Tibial nerve (tissue), 4 donors: ENCODE data around the gene MFAP5. TPM values are rescaled to one million over a fixed set of nuclear protein-coding genes. Genes with fewer than 3 reads are reported as not detected.

Experiments used
- DNase-seq, 2 donors: peaks; one replicate each; pipeline ENCODE4 v3.0.0-alpha.2; 2019; ENCODE audit warnings: low spot score in 2 of 2
- H3K27ac ChIP-seq, 4 donors: fragments of 200-600 bp; sonication (generic) in 3 of 4; one replicate each; pipeline ENCODE4 v1.5.1; 2017 to 2019; ENCODE audit warnings: mild to moderate bottlenecking in 1 of 4
- H3K27me3 ChIP-seq, 2 donors: fragments of 200-600 bp; sonication (generic) in 1 of 2; one replicate each; pipeline versions ENCODE4 v1.5.1 to v1.6.0; 2017 to 2019
- H3K36me3 ChIP-seq, 3 donors: fragments of 200-600 bp; sonication (generic); one replicate each; pipeline ENCODE4 v1.5.1; 2018 to 2019
- H3K4me1 ChIP-seq, 4 donors: fragments of 200-600 bp; sonication (generic) in 3 of 4; one replicate each; pipeline ENCODE4 v1.5.1; 2017 to 2019
- H3K4me3 ChIP-seq, 4 donors: fragments of 200-600 bp; sonication (generic) in 3 of 4; one replicate each; pipeline ENCODE4 v1.5.1; 2017 to 2019; ENCODE audit warnings: mild to moderate bottlenecking in 1 of 4, moderate library complexity in 1 of 4
- H3K9me3 ChIP-seq, 4 donors: fragments of 200-600 bp; sonication (generic) in 3 of 4; one replicate each; pipeline ENCODE4 v1.5.1; 2017 to 2019
- CTCF ChIP-seq, 5 experiments: fragments of 200-600 bp in 3 of 5; fragments of 450-650 bp in 2 of 5; sonication (generic) in 3 of 5; IDR thresholded peaks; one replicate each; pipeline ENCODE4 v1.5.1; 2016 to 2019; ENCODE audit warnings: antibody characterized with exemption in 5 of 5, mild to moderate bottlenecking in 3 of 5, moderate library complexity in 2 of 5
- EP300 ChIP-seq, 2 donors: sonication (generic); formaldehyde crosslinking; IDR thresholded peaks; one replicate each; pipeline ENCODE4 v1.6.1; 2017; ENCODE audit warnings: antibody characterized with exemption in 2 of 2, mild to moderate bottlenecking in 1 of 2
- POLR2A ChIP-seq, 2 donors: fragments of 450-650 bp; IDR thresholded peaks; one replicate each; pipeline ENCODE4 v1.6.1; 2017; ENCODE audit warnings: antibody characterized with exemption in 2 of 2, mild to moderate bottlenecking in 2 of 2, moderate library complexity in 2 of 2
- WGBS, 2 donors: methylation state at CpG; one replicate each; pipeline ENCODE4 v1.1.5; 2018; 5-methylcytosine and 5-hydroxymethylcytosine counted together
- total RNA-seq, 4 donors: library from RNA; depleted of rRNA; stranded (reverse); fragments of >200 nt; gene quantifications; one replicate each; pipeline ENCODE4 v1.1.0, GENCODE V29; 2016

The MFAP5 gene
- 100 to 1,000 TPM; 153 to 895 (median 613) TPM for total RNA-seq

GRCh38 chr12:8662593-8662992, at the start of gene MFAP5:
TSS of gene MFAP5 (minus strand) at chr12:8662826. CDS start at chr12:8662104, 722 bp downstream.
- 65 to 71% methylated on average over 6 of the region's 6 CpGs for WGBS, 2 donors
- H3K36me3 ChIP-seq: no peaks in the 10 kb centered on the region
- DNase-seq: peak in 1 of 2 donors; percentile 45
- TF ChIP-seq EP300 (IDR thresholded peaks at IDR 0.05) (peak in 1 of 2 donors; percentile 83), CTCF (IDR thresholded peaks at IDR 0.05) (no peak), POLR2A (IDR thresholded peaks at IDR 0.05) (peak in 1 of 2 donors; percentile 54)
- H3K27ac ChIP-seq: peak within 1 kb of the TSS; percentile 46 to 92 (median 69)
- peaks cover 0 to 25% (median 3%) of the 10 kb centered on the region in 4 donors for H3K4me1 ChIP-seq
- H3K4me3 ChIP-seq: peak within 1 kb of the TSS in 3 of 4 donors; percentile 20 to 49 (median 37)
- H3K27me3 ChIP-seq: no peaks in the 10 kb centered on the region
- no peaks in the 10 kb centered on the region for H3K9me3 ChIP-seq

- peak overlapping the region; percentile 24 to 79 (median 70) for H3K27ac ChIP-seq
- no peaks in the 10 kb centered on the region for H3K9me3 ChIP-seq
- TF ChIP-seq POLR2A (IDR thresholded peaks at IDR 0.05) (no peak), CTCF (IDR thresholded peaks at IDR 0.05) (no peak), EP300 (IDR thresholded peaks at IDR 0.05) (peak in 1 of 2 donors; percentile 10)
- H3K4me3 ChIP-seq: peak overlapping the region; percentile 10 to 44 (median 28)
- peaks cover 0 to 57% (median 14%) of the 10 kb centered on the region in 4 donors for H3K4me1 ChIP-seq
- H3K27me3 ChIP-seq: no peaks in the 10 kb centered on the region
- H3K36me3 ChIP-seq: peaks cover 0 to 8% (median 0%) of the 10 kb centered on the region in 3 donors
- DNase-seq: no peak
- 41 to 57% methylated on average over 6 of the region's 6 CpGs for WGBS, 2 donors
These were observed 46.7 kb upstream of the MFAP5 start for GRCh38 chr12:8709124-8709830.

GRCh38 chr12:8702159-8702558, 39.5 kb upstream of the MFAP5 start:
- 68 to 77% methylated on average over 4 of the region's 4 CpGs for WGBS, 2 donors
- Histone ChIP-seq H3K4me3 (no peak overlapping the region), H3K36me3 (no peaks in the 10 kb centered on the region), H3K4me1 (peaks cover 0 to 50% (median 12%) of the 10 kb centered on the region in 4 donors), H3K27me3 (no peaks in the 10 kb centered on the region), H3K27ac (peak overlapping the region in 3 of 4 donors; percentile 16 to 96 (median 46)), H3K9me3 (no peaks in the 10 kb centered on the region)
- TF ChIP-seq CTCF (IDR thresholded peaks at IDR 0.05): no peak
- TF ChIP-seq POLR2A (IDR thresholded peaks at IDR 0.05): no peak
- TF ChIP-seq EP300 (IDR thresholded peaks at IDR 0.05): no peak
- DNase-seq: no peak

- WGBS, 2 donors: 62 to 64% methylated on average over 6 of the region's 6 CpGs
- no peaks in the 10 kb centered on the region for H3K9me3 ChIP-seq
- no peaks in the 10 kb centered on the region for H3K27me3 ChIP-seq
- peak overlapping the region in 1 of 4 donors; percentile 10 for H3K4me3 ChIP-seq
- H3K36me3 ChIP-seq: no peaks in the 10 kb centered on the region
- H3K4me1 ChIP-seq: peaks cover 0 to 59% (median 12%) of the 10 kb centered on the region in 4 donors
- TF ChIP-seq POLR2A (IDR thresholded peaks at IDR 0.05): no peak
- TF ChIP-seq CTCF (IDR thresholded peaks at IDR 0.05): no peak
- TF ChIP-seq EP300 (IDR thresholded peaks at IDR 0.05): no peak
- peak overlapping the region in 2 of 4 donors; percentile 96 to 99 for H3K27ac ChIP-seq
- DNase-seq: no peak
These were observed 38.5 kb upstream of the MFAP5 start for GRCh38 chr12:8701046-8701660.

- no peak for TF ChIP-seq CTCF (IDR thresholded peaks at IDR 0.05)
- H3K4me1 ChIP-seq: peaks cover 0 to 61% (median 12%) of the 10 kb centered on the region in 4 donors
- DNase-seq: no peak
- H3K9me3 ChIP-seq: no peaks in the 10 kb centered on the region
- no peak overlapping the region for H3K4me3 ChIP-seq
- H3K27me3 ChIP-seq: no peaks in the 10 kb centered on the region
- 15 to 22% methylated on average over 4 of the region's 4 CpGs for WGBS, 2 donors
- no peaks in the 10 kb centered on the region for H3K36me3 ChIP-seq
- H3K27ac ChIP-seq: peak overlapping the region in 3 of 4 donors; percentile 39 to 99 (median 96)
These were observed 37.1 kb upstream of the MFAP5 start for GRCh38 chr12:8699714-8700113.
